ENCODE data around the gene TCAP.

TCAP gene

GRCh38 chr17:39629494-39629880 is 35.7 kb upstream of the TCAP start:
- no peak for DNase-seq

- no peak for DNase-seq
Observed at GRCh38 chr17:39629898-39630297, 35.3 kb upstream of the TCAP start.

GRCh38 chr17:39631403-39631802 is 33.7 kb upstream of the TCAP start:
- no peak for DNase-seq

- DNase-seq = peak; percentile 70
Observed at GRCh38 chr17:39632153-39632941, 32.8 kb upstream of the TCAP start.

GRCh38 chr17:39633570-39634183 is 31.5 kb upstream of the TCAP start:
- no peak for DNase-seq

GRCh38 chr17:39634384-39634871 is 30.7 kb upstream of the TCAP start:
- peak; percentile 68 for DNase-seq

GRCh38 chr17:39635614-39636176 is 29.5 kb upstream of the TCAP start:
- no peak for DNase-seq

- no peak for DNase-seq
Observed at GRCh38 chr17:39636587-39636926, 28.6 kb upstream of the TCAP start.

- DNase-seq = peak; percentile 90
Observed at GRCh38 chr17:39636927-39637736, 28.0 kb upstream of the TCAP start, which contains the start of gene STARD3. TSS of gene STARD3 (plus strand) at chr17:39637144. CDS start at chr17:39653532, 16,388 bp downstream.

GRCh38 chr17:39638317-39638716 is 26.8 kb upstream of the TCAP start:
- no peak for DNase-seq

- DNase-seq = no peak
Observed at GRCh38 chr17:39639043-39639442, 26.1 kb upstream of the TCAP start.

- DNase-seq = no peak
Observed at GRCh38 chr17:39639566-39640458, 25.3 kb upstream of the TCAP start.

GRCh38 chr17:39640591-39641031 is 24.5 kb upstream of the TCAP start:
- DNase-seq = no peak

GRCh38 chr17:39641097-39641496 is 24.1 kb upstream of the TCAP start:
- DNase-seq = no peak

- no peak for DNase-seq
Observed at GRCh38 chr17:39641883-39642282, 23.3 kb upstream of the TCAP start.

GRCh38 chr17:39642291-39643074 is 22.7 kb upstream of the TCAP start:
- DNase-seq = no peak

GRCh38 chr17:39643271-39643670 is 21.9 kb upstream of the TCAP start:
- DNase-seq = no peak

- no peak for DNase-seq
Observed at GRCh38 chr17:39647256-39647655, 17.9 kb upstream of the TCAP start.

- DNase-seq = no peak
Observed at GRCh38 chr17:39648616-39649366, 16.4 kb upstream of the TCAP start.

GRCh38 chr17:39650121-39650579 is 15.0 kb upstream of the TCAP start:
- DNase-seq = no peak

Measured in midbrain (tissue), 1 donor.